Mesendoderm (in vitro differentiated cells): ENCODE data around the gene PARD6B.

Experiments used
- DNase-seq: peaks from one replicate; pipeline ENCODE4 v3.0.0; 2013
- H2AK5ac ChIP-seq: 2 replicates; pipeline ENCODE4 v1.6.1; 2013; ENCODE audit warnings: low read length, inconsistent platforms
- H2BK120ac ChIP-seq: 2 replicates; pipeline ENCODE4 v1.6.1; 2013; ENCODE audit warnings: low read depth, mild to moderate bottlenecking, low read length, moderate library complexity, mixed read lengths
- H2BK15ac ChIP-seq: replicated peaks from 2 replicates; pipeline ENCODE4 v1.6.1; 2013; ENCODE audit warnings: low read depth, mild to moderate bottlenecking, moderate library complexity
- H2BK5ac ChIP-seq: 2 replicates; pipeline ENCODE4 v1.6.1; 2013; ENCODE audit warnings: low read length, inconsistent platforms
- H3K18ac ChIP-seq: 2 replicates; pipeline ENCODE4 v1.6.1; 2013; ENCODE audit warnings: mild to moderate bottlenecking, low read length, mixed read lengths
- H3K23ac ChIP-seq: one replicate; pipeline ENCODE4 v1.6.1; 2013; ENCODE audit warnings: low read length
- H3K27ac ChIP-seq: 2 replicates; pipeline ENCODE4 v1.5.1; 2013; ENCODE audit warnings: low read depth, mild to moderate bottlenecking, inconsistent platforms, low read length, moderate library complexity
- H3K27me3 ChIP-seq: 2 replicates; pipeline ENCODE4 v1.6.1; 2013; ENCODE audit warnings: low read length, control low read depth, mild to moderate bottlenecking, inconsistent platforms; ENCODE audit not compliant: insufficient read depth, poor library complexity
- H3K36me3 ChIP-seq: 2 replicates; pipeline ENCODE4 v1.6.1; 2013; ENCODE audit warnings: low read length, inconsistent platforms; ENCODE audit not compliant: control insufficient read depth, insufficient read depth
- H3K4ac ChIP-seq: one replicate; pipeline ENCODE4 v1.6.1; 2013; ENCODE audit warnings: low read depth, mild to moderate bottlenecking, low read length, moderate library complexity
- H3K4me1 ChIP-seq: 2 replicates; pipeline ENCODE4 v1.6.1; 2013; ENCODE audit warnings: low read depth, low read length, inconsistent platforms; ENCODE audit not compliant: control insufficient read depth
- H3K4me2 ChIP-seq: 2 replicates; pipeline ENCODE4 v1.6.1; 2013; ENCODE audit warnings: low read length
- H3K4me3 ChIP-seq: 2 replicates; pipeline ENCODE4 v1.5.1; 2013; ENCODE audit warnings: mild to moderate bottlenecking, low read length
- H3K56ac ChIP-seq: one replicate; pipeline ENCODE4 v1.6.1; 2013; ENCODE audit warnings: low read length
- H3K79me1 ChIP-seq: 2 replicates; pipeline ENCODE4 v1.6.1; 2013; ENCODE audit warnings: low read length, inconsistent platforms
- H3K79me2 ChIP-seq: 2 replicates; pipeline ENCODE4 v1.6.1; 2013; ENCODE audit warnings: mild to moderate bottlenecking, low read length; ENCODE audit not compliant: control insufficient read depth, insufficient read depth
- H3K9ac ChIP-seq: 2 replicates; pipeline ENCODE4 v1.6.1; 2013; ENCODE audit warnings: low read length, inconsistent platforms
- H4K5ac ChIP-seq: one replicate; pipeline ENCODE4 v1.6.1; 2013; ENCODE audit warnings: low read length
- H4K8ac ChIP-seq: one replicate; pipeline ENCODE4 v1.6.1; 2013; ENCODE audit warnings: low read depth, mild to moderate bottlenecking, control low read depth, low read length, moderate library complexity
- WGBS: extraction: QIAGEN DNeasy Blood & Tissue Kit; methylation state at CpG from one replicate; pipeline ENCODE4 v1.1.7; 2013; ENCODE audit warnings: low lambda C conversion rate, missing lambda C conversion rate; ENCODE audit not compliant: insufficient coverage; ENCODE audit errors: extremely low coverage; 5-methylcytosine and 5-hydroxymethylcytosine counted together

The PARD6B gene

GRCh38 chr20:50802289-50802688 lies 70.9 kb downstream of the PARD6B start:
- no peak overlapping the region for H2BK15ac ChIP-seq
- H3K9ac ChIP-seq = no peak overlapping the region
- H3K27ac ChIP-seq = no peak overlapping the region
- no peak for DNase-seq
- H3K4ac ChIP-seq = no peak overlapping the region
- no peak overlapping the region for H3K4me3 ChIP-seq
- H3K4me2 ChIP-seq = no peak overlapping the region
- no peaks in the 10 kb centered on the region for H3K79me2 ChIP-seq
- H3K18ac ChIP-seq = no peak overlapping the region
- H4K8ac ChIP-seq = no peak overlapping the region
- no peak overlapping the region for H3K56ac ChIP-seq
- no peak overlapping the region for H4K5ac ChIP-seq
- H2AK5ac ChIP-seq = no peak overlapping the region
- no CpG with 5 or more reads among the region's 8 CpGs for WGBS
- no peaks in the 10 kb centered on the region for H3K27me3 ChIP-seq
- H3K79me1 ChIP-seq = no peaks in the 10 kb centered on the region
- H2BK120ac ChIP-seq = no peak overlapping the region
- no peak overlapping the region for H2BK5ac ChIP-seq
- H3K36me3 ChIP-seq = no peaks in the 10 kb centered on the region
- H3K23ac ChIP-seq = no peak overlapping the region
- H3K4me1 ChIP-seq = no peaks in the 10 kb centered on the region

GRCh38 chr20:50804437-50805348 lies 73.3 kb downstream of the PARD6B start:
- no peak overlapping the region for H2BK15ac ChIP-seq
- WGBS = no CpG with 5 or more reads among the region's 11 CpGs

DNA sequence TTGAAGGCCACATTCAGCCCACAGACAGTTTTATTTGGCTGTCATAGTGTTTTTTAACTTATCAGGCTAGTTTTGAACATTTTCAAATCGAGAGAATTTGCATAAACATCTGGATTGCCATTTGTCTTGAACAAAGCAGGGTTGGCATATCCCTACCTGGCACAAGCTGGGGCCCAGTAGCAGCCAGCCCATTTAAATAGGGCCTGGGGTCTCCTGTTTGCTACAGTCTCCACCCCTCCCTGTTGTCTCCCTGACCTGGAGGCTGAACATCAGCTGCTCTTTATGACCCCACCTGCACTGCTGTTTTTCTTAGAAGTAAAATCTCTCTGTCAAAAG lies 73.9 kb downstream of the PARD6B start:
- no peak overlapping the region for H3K9ac ChIP-seq
- no peak overlapping the region for H4K5ac ChIP-seq
- no peaks in the 10 kb centered on the region for H3K27me3 ChIP-seq
- no peaks in the 10 kb centered on the region for H3K79me1 ChIP-seq
- no peak overlapping the region for H4K8ac ChIP-seq
- no peak overlapping the region for H3K18ac ChIP-seq
- H3K27ac ChIP-seq = no peak overlapping the region
- no peak overlapping the region for H3K4me3 ChIP-seq
- no peak overlapping the region for H3K56ac ChIP-seq
- H3K4me2 ChIP-seq = no peak overlapping the region
- no peak overlapping the region for H2AK5ac ChIP-seq
- WGBS = no CpG with 5 or more reads among the region's 1 CpG
- H2BK5ac ChIP-seq = no peak overlapping the region
- H2BK15ac ChIP-seq = no peak overlapping the region
- no peaks in the 10 kb centered on the region for H3K79me2 ChIP-seq
- no peak overlapping the region for H3K4ac ChIP-seq
- no peaks in the 10 kb centered on the region for H3K36me3 ChIP-seq
- H3K4me1 ChIP-seq = no peaks in the 10 kb centered on the region
- no peak overlapping the region for H2BK120ac ChIP-seq
- no peak overlapping the region for H3K23ac ChIP-seq
- DNase-seq = no peak

More at GRCh38 chr20:50804437-50805348, 73.3 kb downstream of the PARD6B start:
- Histone ChIP-seq H3K18ac (no peak overlapping the region), H3K4me1 (no peaks in the 10 kb centered on the region), H3K79me1 (no peaks in the 10 kb centered on the region), H3K27me3 (no peaks in the 10 kb centered on the region), H3K9ac (no peak overlapping the region), H3K27ac (no peak overlapping the region), H4K5ac (no peak overlapping the region), H3K56ac (no peak overlapping the region), H4K8ac (no peak overlapping the region), H3K4me3 (no peak overlapping the region), H2AK5ac (no peak overlapping the region), H3K4me2 (no peak overlapping the region), H3K23ac (no peak overlapping the region), H3K79me2 (no peaks in the 10 kb centered on the region), H3K4ac (no peak overlapping the region), H2BK120ac (no peak overlapping the region), H3K36me3 (no peaks in the 10 kb centered on the region), H2BK5ac (no peak overlapping the region)
- DNase-seq = no peak

DNA sequence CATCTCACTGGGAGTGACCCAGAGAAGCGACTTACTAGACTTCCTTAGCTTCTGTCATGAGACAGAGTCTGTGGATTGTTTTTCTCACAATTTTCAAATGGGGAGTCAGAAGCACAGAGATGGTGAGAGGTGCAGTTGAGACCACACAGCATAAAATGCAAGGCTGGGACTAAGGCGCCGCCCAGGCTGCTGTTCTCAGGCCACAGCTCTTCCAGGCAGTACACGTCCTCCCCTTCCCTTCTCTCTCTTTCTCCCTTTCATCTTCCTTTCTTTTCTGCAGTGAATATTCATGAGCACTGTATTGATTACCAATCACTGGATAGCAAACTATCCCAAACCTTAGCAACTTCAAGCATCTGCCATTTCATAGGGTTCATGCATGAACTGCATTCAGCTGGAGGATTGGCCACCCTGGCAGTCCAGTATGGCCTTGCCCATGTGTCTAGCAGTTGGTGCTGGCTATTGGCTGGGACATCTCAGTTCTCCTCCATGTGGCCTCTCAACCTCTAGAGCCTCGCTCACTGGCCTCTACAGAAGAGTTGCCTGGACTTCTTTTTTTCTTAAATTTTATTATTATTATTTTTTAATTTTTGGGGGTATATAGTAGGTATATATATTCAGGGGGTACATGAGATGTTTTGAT lies 74.9 kb downstream of the PARD6B start:
- no peaks in the 10 kb centered on the region for H3K79me1 ChIP-seq
- no peaks in the 10 kb centered on the region for H3K36me3 ChIP-seq
- no peak overlapping the region for H2BK120ac ChIP-seq
- no peak overlapping the region for H4K5ac ChIP-seq
- no peak overlapping the region for H3K4me2 ChIP-seq
- no peak overlapping the region for H3K23ac ChIP-seq
- no peak overlapping the region for H3K56ac ChIP-seq
- no peak overlapping the region for H3K4ac ChIP-seq
- no peak overlapping the region for H3K4me3 ChIP-seq
- H2BK15ac ChIP-seq = no peak overlapping the region
- H2BK5ac ChIP-seq = no peak overlapping the region
- no CpG with 5 or more reads among the region's 5 CpGs for WGBS
- DNase-seq = no peak
- no peaks in the 10 kb centered on the region for H3K4me1 ChIP-seq
- no peaks in the 10 kb centered on the region for H3K79me2 ChIP-seq
- H3K27me3 ChIP-seq = no peaks in the 10 kb centered on the region
- no peak overlapping the region for H3K27ac ChIP-seq
- H3K18ac ChIP-seq = no peak overlapping the region
- no peak overlapping the region for H4K8ac ChIP-seq
- no peak overlapping the region for H2AK5ac ChIP-seq
- no peak overlapping the region for H3K9ac ChIP-seq
